Measurements from ENCODE around the gene ABCA12. TPM values are rescaled to one million over a fixed set of nuclear protein-coding genes. Genes with fewer than 3 reads are reported as not detected.

ABCA12 gene
- total and polyA plus RNA-seq, 2 donors (not counting 1 experiment from before 2014, with no cell fraction given) = under 0.01 to 0.01 TPM

GRCh38 chr2:215186021-215186420 lies 47.6 kb upstream of the ABCA12 start:
- Histone ChIP-seq H3K27me3 (ENCODE audit: control insufficient read depth, insufficient read depth, low read length) (no peaks in the 10 kb centered on the region), H4K20me1 (ENCODE audit: control insufficient read depth, extremely low read depth, insufficient read depth, low read length) (no peaks in the 10 kb centered on the region), H3K9me3 (ENCODE audit: control insufficient read depth, insufficient read depth, low read depth, low read length) (no peaks in the 10 kb centered on the region), H3K79me2 (ENCODE audit: control insufficient read depth, insufficient read depth, low read length) (no peaks in the 10 kb centered on the region), H2AFZ (ENCODE audit: low read length) (no peak overlapping the region), H3K4me3 (replicated peaks in 1 of 4; ENCODE audit: control extremely low read depth in 1 of 4, insufficient read depth in 1 of 4, low read depth in 3 of 4, low read length in 4 of 4) (no peak overlapping the region), H3K4me2 (ENCODE audit: extremely low read depth, insufficient read depth, low read length) (no peak overlapping the region), H3K27ac (ENCODE audit: insufficient read depth, low read length) (no peak overlapping the region), H3K4me1 (ENCODE audit: control insufficient read depth, extremely low read depth, insufficient read depth, low read length) (no peaks in the 10 kb centered on the region), H3K36me3 (ENCODE audit: control insufficient read depth, insufficient read depth, low read length) (no peaks in the 10 kb centered on the region), H3K9ac (ENCODE audit: insufficient read depth, low read length) (no peak overlapping the region)
- no peak for DNase-seq (ENCODE audit: low read depth in 2 of 2)
- TF ChIP-seq EZH2 (IDR thresholded peaks at IDR 0.05; ENCODE audit: low read length, missing control alignments) = no peak

- no peak overlapping the region for H3K9ac ChIP-seq (ENCODE audit: insufficient read depth, low read length)
- TF ChIP-seq CTCF (conservative IDR thresholded peaks at IDR 0.05 in 1 of 2, IDR thresholded peaks at IDR 0.05 in 1 of 2; ENCODE audit: low read depth in 1 of 2, low read length in 2 of 2) = no peak
- no peak for TF ChIP-seq EZH2 (IDR thresholded peaks at IDR 0.05; ENCODE audit: low read length, missing control alignments)
- H3K9me3 ChIP-seq (ENCODE audit: control insufficient read depth, insufficient read depth, low read depth, low read length) = no peaks in the 10 kb centered on the region
- H4K20me1 ChIP-seq (ENCODE audit: control insufficient read depth, extremely low read depth, insufficient read depth, low read length) = no peaks in the 10 kb centered on the region
- no peaks in the 10 kb centered on the region for H3K36me3 ChIP-seq (ENCODE audit: control insufficient read depth, insufficient read depth, low read length)
- H3K4me3 ChIP-seq (replicated peaks in 1 of 4; ENCODE audit: control extremely low read depth in 1 of 4, insufficient read depth in 1 of 4, low read depth in 3 of 4, low read length in 4 of 4) = no peak overlapping the region
- H3K79me2 ChIP-seq (ENCODE audit: control insufficient read depth, insufficient read depth, low read length) = no peaks in the 10 kb centered on the region
- no peak for DNase-seq (ENCODE audit: low read depth in 2 of 2)
- no peak overlapping the region for H2AFZ ChIP-seq (ENCODE audit: low read length)
- H3K27me3 ChIP-seq (ENCODE audit: control insufficient read depth, insufficient read depth, low read length) = no peaks in the 10 kb centered on the region
- no peak overlapping the region for H3K4me2 ChIP-seq (ENCODE audit: extremely low read depth, insufficient read depth, low read length)
- no peak overlapping the region for H3K27ac ChIP-seq (ENCODE audit: insufficient read depth, low read length)
- H3K4me1 ChIP-seq (ENCODE audit: control insufficient read depth, extremely low read depth, insufficient read depth, low read length) = no peaks in the 10 kb centered on the region
Measured at GRCh38 chr2:215178121-215178520, 39.7 kb upstream of the ABCA12 start.

- DNase-seq (ENCODE audit: low read depth in 2 of 2) = no peak
- no peak overlapping the region for H2AFZ ChIP-seq (ENCODE audit: low read length)
- no peak for TF ChIP-seq CTCF (conservative IDR thresholded peaks at IDR 0.05 in 1 of 2, IDR thresholded peaks at IDR 0.05 in 1 of 2; ENCODE audit: low read depth in 1 of 2, low read length in 2 of 2)
- no peak for TF ChIP-seq EZH2 (IDR thresholded peaks at IDR 0.05; ENCODE audit: low read length, missing control alignments)
Measured at GRCh38 chr2:215171796-215172195, 33.4 kb upstream of the ABCA12 start.

More at GRCh38 chr2:215171796-215172195, 33.4 kb upstream of the ABCA12 start:
- no peaks in the 10 kb centered on the region for H3K4me1 ChIP-seq (ENCODE audit: control insufficient read depth, extremely low read depth, insufficient read depth, low read length)
- no peak overlapping the region for H3K4me2 ChIP-seq (ENCODE audit: extremely low read depth, insufficient read depth, low read length)
- no peak overlapping the region for H3K9ac ChIP-seq (ENCODE audit: insufficient read depth, low read length)
- H3K27me3 ChIP-seq (ENCODE audit: control insufficient read depth, insufficient read depth, low read length) = no peaks in the 10 kb centered on the region
- no peaks in the 10 kb centered on the region for H3K79me2 ChIP-seq (ENCODE audit: control insufficient read depth, insufficient read depth, low read length)
- no peaks in the 10 kb centered on the region for H3K9me3 ChIP-seq (ENCODE audit: control insufficient read depth, insufficient read depth, low read depth, low read length)
- H3K4me3 ChIP-seq (replicated peaks in 1 of 4; ENCODE audit: control extremely low read depth in 1 of 4, insufficient read depth in 1 of 4, low read depth in 3 of 4, low read length in 4 of 4) = no peak overlapping the region
- no peak overlapping the region for H3K27ac ChIP-seq (ENCODE audit: insufficient read depth, low read length)
- H4K20me1 ChIP-seq (ENCODE audit: control insufficient read depth, extremely low read depth, insufficient read depth, low read length) = no peaks in the 10 kb centered on the region
- no peaks in the 10 kb centered on the region for H3K36me3 ChIP-seq (ENCODE audit: control insufficient read depth, insufficient read depth, low read length)
